K562 (cell line): Measurements from ENCODE around the gene COL16A1. TPM values are rescaled to one million over a fixed set of nuclear protein-coding genes. Genes with fewer than 3 reads are reported as not detected.

ENCODE experiments used
- AFF4 ChIP-seq: sonication (generic); formaldehyde crosslinking; IDR thresholded peaks from 2 replicates; pipeline ENCODE4 v1.8.0; 2023; ENCODE audit warnings: mild to moderate bottlenecking, missing genetic modification reagents
- ARID4B ChIP-seq: sonication (generic); formaldehyde crosslinking; IDR thresholded peaks from 2 replicates; pipeline ENCODE4 v1.8.0; 2022; ENCODE audit warnings: mild to moderate bottlenecking, missing genetic modification reagents
- BCL6 ChIP-seq: fragments of 250-450 bp; sonication (Bioruptor Pico); IDR thresholded peaks from 2 replicates; pipeline ENCODE4 v1.4.0; 2020
- CBX1 ChIP-seq: sonication (generic); IDR thresholded peaks from 2 replicates; pipeline ENCODE4 v1.6.1; 2016; ENCODE audit warnings: antibody characterized with exemption, low read depth, mild to moderate bottlenecking
- HMGN3 ChIP-seq: IDR thresholded peaks from 2 replicates; pipeline ENCODE4 v1.6.1; 2011; ENCODE audit warnings: borderline replicate concordance, low read depth, mild to moderate bottlenecking, mixed read lengths, low read length; ENCODE audit not compliant: insufficient read length; ENCODE audit errors: extremely low read depth
- MAFK ChIP-seq: IDR thresholded peaks from 2 replicates; pipeline ENCODE4 v1.6.1; 2011; ENCODE audit warnings: low read length, improper control_type of control experiment
- NCOA4 ChIP-seq: fragments of 450-650 bp; IDR thresholded peaks from 2 replicates; pipeline ENCODE4 v1.6.1; 2018; ENCODE audit warnings: mild to moderate bottlenecking; ENCODE audit not compliant: partially characterized antibody
- PBX2 ChIP-seq, 2 experiments: IDR thresholded peaks in 1 of 2; conservative IDR thresholded peaks in 1 of 2; 2 replicates each; pipeline ENCODE4 v1.6.1; 2016; ENCODE audit warnings: low read depth in 2 of 2, mild to moderate bottlenecking in 1 of 2, missing compliant biosample characterization in 1 of 2, missing genetic modification characterization in 1 of 2, moderate library complexity in 1 of 2
- PML ChIP-seq: IDR thresholded peaks from 2 replicates; pipeline ENCODE4 v1.6.1; 2012; ENCODE audit warnings: low read length, inconsistent platforms
- TBP ChIP-seq: optimal IDR thresholded peaks from 2 replicates; pipeline ENCODE3; 2011; ENCODE audit warnings: low read depth, low read length, improper control_type of control experiment
- ZHX1 ChIP-seq: fragments of 150-350 bp; conservative IDR thresholded peaks from 2 replicates; pipeline ENCODE4 v1.6.1; 2014; ENCODE audit warnings: low read length
- polyA plus RNA-seq, 8 experiments: library from polyadenylated mRNA; depleted of rRNA in 4 of 8; stranded (reverse) in 5 of 8; unstranded in 3 of 8; fragments of >200 nt; fragmentation: Nextera tagmentation in 2 of 8; fragmentation: Illumina TruSeq in 1 of 8; extraction: Ambion mirVana in 2 of 8; extraction: Trizol in 1 of 8; gene quantifications; 2 replicates each; pipeline versions ENCODE4 v1.2.1 to v1.2.3, GENCODE V29; 2011 to 2014; ENCODE audit warnings: inconsistent platforms in 1 of 8, missing spikeins in 1 of 8
- total RNA-seq, 7 experiments: library from RNA; depleted of rRNA in 6 of 7; stranded (reverse); fragments of >200 nt in 6 of 7; fragmentation: Illumina TruSeq in 2 of 7; extraction: Trizol in 2 of 7; gene quantifications; 2 replicates each; pipeline versions ENCODE4 v1.2.1 to v1.2.3, GENCODE V29; 2011 to 2021; ENCODE audit warnings: low replicate concordance in 1 of 7

COL16A1 gene
- total and polyA plus RNA-seq, 9 of the 15 experiments (the other 6 are each of a cell fraction or from before 2014, with no cell fraction given), result 0.11 to 0.60 (median 0.11) TPM; not detected in 6

GRCh38 chr1:31617916-31618746 lies 85.7 kb downstream of the COL16A1 start (continued):
- TF ChIP-seq AFF4 (no peak), TBP (no peak), CBX1 (no peak), MAFK (no peak), ARID4B (no peak), PBX2 (CRISPR knock-in tag; IDR thresholded peaks at IDR 0.05; ENCODE audit: low read depth) (no peak), PBX2 (tag; conservative IDR thresholded peaks at IDR 0.05; ENCODE audit: low read depth) (no peak), BCL6 (CRISPR knock-in tag) (no peak), HMGN3 (no peak), PML (no peak), NCOA4 (no peak), ZHX1 (no peak)
